HEK293 (cell line): ENCODE results near the gene TTYH2.

Experiments
- GLI4 ChIP-seq: fragments of 450-650 bp; formaldehyde crosslinking; IDR thresholded peaks from 2 replicates; pipeline ENCODE4 v1.5.1; 2016; ENCODE audit warnings: missing biosample characterization, missing genetic modification characterization
- GLIS1 ChIP-seq: fragments of 450-650 bp; formaldehyde crosslinking; IDR thresholded peaks from 2 replicates; pipeline ENCODE4 v1.5.1; 2016; ENCODE audit warnings: missing biosample characterization, missing genetic modification characterization
- IKZF3 ChIP-seq: fragments of 450-650 bp; IDR thresholded peaks from 2 replicates; pipeline ENCODE4 v1.5.0; 2018; ENCODE audit warnings: missing biosample characterization, mild to moderate bottlenecking, missing genetic modification characterization, moderate library complexity
- MEIS1 ChIP-seq: sonication (generic); formaldehyde crosslinking; IDR thresholded peaks from 2 replicates; pipeline ENCODE4 v1.8.1; 2022; ENCODE audit warnings: missing genetic modification reagents, mild to moderate bottlenecking, borderline replicate concordance
- PATZ1 ChIP-seq: fragments of 450-650 bp; formaldehyde crosslinking; IDR thresholded peaks from 2 replicates; pipeline ENCODE4 v1.5.1; 2016; ENCODE audit warnings: missing biosample characterization, missing genetic modification characterization
- SCRT1 ChIP-seq: fragments of 450-650 bp; formaldehyde crosslinking; IDR thresholded peaks from 2 replicates; pipeline ENCODE4 v1.5.1; 2016; ENCODE audit warnings: missing biosample characterization, missing genetic modification characterization, borderline replicate concordance
- WT1 ChIP-seq: fragments of 450-650 bp; formaldehyde crosslinking; IDR thresholded peaks from 2 replicates; pipeline ENCODE4 v1.5.1; 2016; ENCODE audit warnings: missing biosample characterization, missing genetic modification characterization
- ZBTB44 ChIP-seq: fragments of 450-650 bp; IDR thresholded peaks from 2 replicates; pipeline ENCODE4 v1.5.1; 2018; ENCODE audit warnings: missing biosample characterization, mild to moderate bottlenecking, missing genetic modification characterization
- ZBTB7A ChIP-seq: fragments of 450-650 bp; formaldehyde crosslinking; IDR thresholded peaks from 2 replicates; pipeline ENCODE4 v1.5.1; 2016; ENCODE audit warnings: low read depth, missing biosample characterization, missing genetic modification characterization
- ZEB2 ChIP-seq: fragments of 450-650 bp; formaldehyde crosslinking; IDR thresholded peaks from 2 replicates; pipeline ENCODE4 v1.5.1; 2016; ENCODE audit warnings: missing biosample characterization, missing genetic modification characterization
- ZFHX2 ChIP-seq: fragments of 450-650 bp; formaldehyde crosslinking; conservative IDR thresholded peaks from 2 replicates; pipeline ENCODE4 v1.5.1; 2016; ENCODE audit warnings: missing biosample characterization, missing genetic modification characterization
- ZNF112 ChIP-seq: fragments of 450-650 bp; formaldehyde crosslinking; IDR thresholded peaks from 2 replicates; pipeline ENCODE4 v1.5.0; 2017; ENCODE audit warnings: missing biosample characterization, missing genetic modification characterization
- ZNF2 ChIP-seq: fragments of 450-650 bp; formaldehyde crosslinking; IDR thresholded peaks from 2 replicates; pipeline ENCODE4 v1.5.1; 2016; ENCODE audit warnings: missing biosample characterization, missing genetic modification characterization
- ZNF221 ChIP-seq: fragments of 450-650 bp; formaldehyde crosslinking; IDR thresholded peaks from 2 replicates; pipeline ENCODE4 v1.5.1; 2017; ENCODE audit warnings: missing biosample characterization, missing genetic modification characterization, borderline replicate concordance
- ZNF24 ChIP-seq: fragments of 450-650 bp; formaldehyde crosslinking; IDR thresholded peaks from 2 replicates; pipeline ENCODE4 v1.5.1; 2016; ENCODE audit warnings: missing biosample characterization, missing genetic modification characterization
- ZNF26 ChIP-seq: fragments of 450-650 bp; formaldehyde crosslinking; IDR thresholded peaks from 2 replicates; pipeline ENCODE4 v1.5.1; 2016; ENCODE audit warnings: missing biosample characterization, missing genetic modification characterization
- ZNF266 ChIP-seq: fragments of 450-650 bp; formaldehyde crosslinking; IDR thresholded peaks from 2 replicates; pipeline ENCODE4 v1.5.1; 2016; ENCODE audit warnings: missing biosample characterization, missing genetic modification characterization, low read depth
- ZNF302 ChIP-seq: fragments of 450-650 bp; formaldehyde crosslinking; IDR thresholded peaks from 2 replicates; pipeline ENCODE4 v1.5.1; 2016; ENCODE audit warnings: missing biosample characterization, missing genetic modification characterization, low read depth
- ZNF311 ChIP-seq: fragments of 450-650 bp; formaldehyde crosslinking; IDR thresholded peaks from 2 replicates; pipeline ENCODE4 v1.5.1; 2017; ENCODE audit warnings: missing biosample characterization, missing genetic modification characterization, borderline replicate concordance
- ZNF324 ChIP-seq: fragments of 450-650 bp; formaldehyde crosslinking; IDR thresholded peaks from 2 replicates; pipeline ENCODE4 v1.5.1; 2016; ENCODE audit warnings: missing biosample characterization, missing genetic modification characterization
- ZNF366 ChIP-seq: fragments of 450-650 bp; formaldehyde crosslinking; conservative IDR thresholded peaks from 2 replicates; pipeline ENCODE4 v1.5.1; 2016; ENCODE audit warnings: missing biosample characterization, missing genetic modification characterization
- ZNF37A ChIP-seq: fragments of 450-650 bp; IDR thresholded peaks from 2 replicates; pipeline ENCODE4 v1.5.1; 2018; ENCODE audit warnings: missing biosample characterization, missing genetic modification characterization
- ZNF391 ChIP-seq: fragments of 450-650 bp; formaldehyde crosslinking; IDR thresholded peaks from 2 replicates; pipeline ENCODE4 v1.5.1; 2016; ENCODE audit warnings: low read depth, missing biosample characterization, missing genetic modification characterization, borderline replicate concordance
- ZNF404 ChIP-seq: fragments of 450-650 bp; formaldehyde crosslinking; IDR thresholded peaks from 2 replicates; pipeline ENCODE4 v1.5.1; 2017; ENCODE audit warnings: missing biosample characterization, missing genetic modification characterization
- ZNF530 ChIP-seq: fragments of 450-650 bp; formaldehyde crosslinking; IDR thresholded peaks from 2 replicates; pipeline ENCODE4 v1.5.1; 2016; ENCODE audit warnings: low read depth, missing biosample characterization, missing genetic modification characterization
- ZNF571 ChIP-seq: fragments of 450-650 bp; formaldehyde crosslinking; IDR thresholded peaks from 2 replicates; pipeline ENCODE4 v1.5.0; 2017; ENCODE audit warnings: missing biosample characterization, missing genetic modification characterization
- ZNF621 ChIP-seq: fragments of 450-650 bp; formaldehyde crosslinking; IDR thresholded peaks from 2 replicates; pipeline ENCODE4 v1.5.1; 2017; ENCODE audit warnings: missing biosample characterization, missing genetic modification characterization
- ZNF623 ChIP-seq: fragments of 450-650 bp; formaldehyde crosslinking; IDR thresholded peaks from 2 replicates; pipeline ENCODE4 v1.5.1; 2016; ENCODE audit warnings: missing biosample characterization, missing genetic modification characterization
- ZNF626 ChIP-seq: fragments of 450-650 bp; sonication (Bioruptor Pico); formaldehyde crosslinking; IDR thresholded peaks from 2 replicates; pipeline ENCODE4 v1.5.1; 2018; ENCODE audit warnings: missing biosample characterization, missing genetic modification characterization, inconsistent platforms
- ZNF658 ChIP-seq: fragments of 450-650 bp; formaldehyde crosslinking; IDR thresholded peaks from 2 replicates; pipeline ENCODE4; 2016; ENCODE audit warnings: missing biosample characterization, missing genetic modification characterization
- ZNF664 ChIP-seq: fragments of 450-650 bp; formaldehyde crosslinking; IDR thresholded peaks from 2 replicates; pipeline ENCODE4 v1.5.1; 2016; ENCODE audit warnings: missing biosample characterization, missing genetic modification characterization
- ZNF837 ChIP-seq: fragments of 450-650 bp; formaldehyde crosslinking; IDR thresholded peaks from 2 replicates; pipeline ENCODE4 v1.5.1; 2016; ENCODE audit warnings: missing biosample characterization, missing genetic modification characterization
- ZSCAN4 ChIP-seq: fragments of 450-650 bp; formaldehyde crosslinking; IDR thresholded peaks from 2 replicates; pipeline ENCODE4 v1.5.1; 2017; ENCODE audit warnings: missing biosample characterization, missing genetic modification characterization
- ZSCAN5A ChIP-seq: fragments of 450-650 bp; formaldehyde crosslinking; IDR thresholded peaks from 2 replicates; pipeline ENCODE4 v1.5.1; 2016; ENCODE audit warnings: missing biosample characterization, missing genetic modification characterization

Gene TTYH2

GRCh38 chr17:74212913-74213791 is at the start of gene TTYH2 (continued):
- TF ChIP-seq ZSCAN4 (tag by site-specific recombination) (no peak), ZNF626 (tag by site-specific recombination) (no peak), ZFHX2 (no peak), ZNF26 (tag by site-specific recombination) (no peak), ZNF530 (tag by site-specific recombination) (no peak), GLI4 (no peak), ZBTB44 (peak; percentile 69), IKZF3 (tag by site-specific recombination) (peak; percentile 85), ZNF623 (tag by site-specific recombination) (no peak), ZSCAN5A (tag by site-specific recombination) (no peak), ZNF24 (no peak), WT1 (tag by site-specific recombination) (no peak), ZNF266 (tag by site-specific recombination) (no peak), ZNF112 (tag by site-specific recombination) (no peak), ZNF621 (no peak), ZNF366 (tag by site-specific recombination) (peak; percentile 69), ZNF391 (no peak), ZEB2 (tag by site-specific recombination) (0 out of 2 replicates have a peak, but pooled peaks have one; percentile 49), ZBTB7A (tag by site-specific recombination) (no peak), ZNF311 (tag by site-specific recombination) (no peak), SCRT1 (tag by site-specific recombination) (no peak), ZNF2 (tag by site-specific recombination) (no peak), ZNF221 (tag by site-specific recombination) (no peak), ZNF324 (no peak), GLIS1 (tag by site-specific recombination) (peak; percentile 39; the same call in 1 of the 2 replicates), ZNF658 (tag by site-specific recombination) (no peak), ZNF302 (no peak), ZNF404 (tag by site-specific recombination) (no peak), PATZ1 (tag by site-specific recombination) (peak; percentile 61), ZNF37A (tag by site-specific recombination) (no peak), ZNF571 (tag by site-specific recombination) (no peak), ZNF837 (no peak), MEIS1 (no peak), ZNF664 (peak; percentile 26; the same call in 1 of the 2 replicates)
